ENCODE data around the gene PIH1D1.

DNA sequence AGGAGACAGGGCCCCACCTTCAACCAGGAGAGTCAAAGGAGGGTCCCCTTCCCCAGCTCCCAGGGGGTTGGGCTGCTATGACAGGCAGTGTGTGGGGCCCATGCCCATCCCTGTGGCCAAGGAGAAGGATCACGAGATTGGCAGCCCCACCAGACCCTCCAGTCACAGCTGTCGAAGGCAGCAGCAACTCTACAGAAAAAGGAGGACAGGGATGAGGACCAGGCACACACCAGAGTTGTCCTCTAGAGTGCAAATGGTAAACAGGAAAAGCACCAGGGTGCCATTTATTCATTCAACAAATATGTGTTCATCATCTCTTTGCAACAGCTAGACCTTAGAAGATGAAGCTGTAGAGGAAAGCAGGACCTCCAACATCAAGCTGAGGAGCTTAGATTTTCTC lies 32.4 kb downstream of the PIH1D1 start:
- TF ChIP-seq, protein P1, sequence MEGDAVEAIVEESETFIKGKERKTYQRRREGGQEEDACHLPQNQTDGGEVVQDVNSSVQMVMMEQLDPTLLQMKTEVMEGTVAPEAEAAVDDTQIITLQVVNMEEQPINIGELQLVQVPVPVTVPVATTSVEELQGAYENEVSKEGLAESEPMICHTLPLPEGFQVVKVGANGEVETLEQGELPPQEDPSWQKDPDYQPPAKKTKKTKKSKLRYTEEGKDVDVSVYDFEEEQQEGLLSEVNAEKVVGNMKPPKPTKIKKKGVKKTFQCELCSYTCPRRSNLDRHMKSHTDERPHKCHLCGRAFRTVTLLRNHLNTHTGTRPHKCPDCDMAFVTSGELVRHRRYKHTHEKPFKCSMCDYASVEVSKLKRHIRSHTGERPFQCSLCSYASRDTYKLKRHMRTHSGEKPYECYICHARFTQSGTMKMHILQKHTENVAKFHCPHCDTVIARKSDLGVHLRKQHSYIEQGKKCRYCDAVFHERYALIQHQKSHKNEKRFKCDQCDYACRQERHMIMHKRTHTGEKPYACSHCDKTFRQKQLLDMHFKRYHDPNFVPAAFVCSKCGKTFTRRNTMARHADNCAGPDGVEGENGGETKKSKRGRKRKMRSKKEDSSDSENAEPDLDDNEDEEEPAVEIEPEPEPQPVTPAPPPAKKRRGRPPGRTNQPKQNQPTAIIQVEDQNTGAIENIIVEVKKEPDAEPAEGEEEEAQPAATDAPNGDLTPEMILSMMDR (IDR thresholded peaks at IDR 0.05; ENCODE audit: poor library complexity, severe bottlenecking), result no peak
- TF ChIP-seq, protein P2, sequence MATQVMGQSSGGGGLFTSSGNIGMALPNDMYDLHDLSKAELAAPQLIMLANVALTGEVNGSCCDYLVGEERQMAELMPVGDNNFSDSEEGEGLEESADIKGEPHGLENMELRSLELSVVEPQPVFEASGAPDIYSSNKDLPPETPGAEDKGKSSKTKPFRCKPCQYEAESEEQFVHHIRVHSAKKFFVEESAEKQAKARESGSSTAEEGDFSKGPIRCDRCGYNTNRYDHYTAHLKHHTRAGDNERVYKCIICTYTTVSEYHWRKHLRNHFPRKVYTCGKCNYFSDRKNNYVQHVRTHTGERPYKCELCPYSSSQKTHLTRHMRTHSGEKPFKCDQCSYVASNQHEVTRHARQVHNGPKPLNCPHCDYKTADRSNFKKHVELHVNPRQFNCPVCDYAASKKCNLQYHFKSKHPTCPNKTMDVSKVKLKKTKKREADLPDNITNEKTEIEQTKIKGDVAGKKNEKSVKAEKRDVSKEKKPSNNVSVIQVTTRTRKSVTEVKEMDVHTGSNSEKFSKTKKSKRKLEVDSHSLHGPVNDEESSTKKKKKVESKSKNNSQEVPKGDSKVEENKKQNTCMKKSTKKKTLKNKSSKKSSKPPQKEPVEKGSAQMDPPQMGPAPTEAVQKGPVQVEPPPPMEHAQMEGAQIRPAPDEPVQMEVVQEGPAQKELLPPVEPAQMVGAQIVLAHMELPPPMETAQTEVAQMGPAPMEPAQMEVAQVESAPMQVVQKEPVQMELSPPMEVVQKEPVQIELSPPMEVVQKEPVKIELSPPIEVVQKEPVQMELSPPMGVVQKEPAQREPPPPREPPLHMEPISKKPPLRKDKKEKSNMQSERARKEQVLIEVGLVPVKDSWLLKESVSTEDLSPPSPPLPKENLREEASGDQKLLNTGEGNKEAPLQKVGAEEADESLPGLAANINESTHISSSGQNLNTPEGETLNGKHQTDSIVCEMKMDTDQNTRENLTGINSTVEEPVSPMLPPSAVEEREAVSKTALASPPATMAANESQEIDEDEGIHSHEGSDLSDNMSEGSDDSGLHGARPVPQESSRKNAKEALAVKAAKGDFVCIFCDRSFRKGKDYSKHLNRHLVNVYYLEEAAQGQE (IDR thresholded peaks at IDR 0.05; ENCODE audit: borderline replicate concordance), result no peak
- TF ChIP-seq POLR2AphosphoS5 (IDR thresholded peaks at IDR 0.05) (no peak), RAD21 (conservative IDR thresholded peaks at IDR 0.05) (no peak), EZH2 (IDR thresholded peaks at IDR 0.05; ENCODE audit: borderline replicate concordance, insufficient read depth, low read length, poor library complexity, severe bottlenecking) (no peak), MXI1 (conservative IDR thresholded peaks at IDR 0.05; ENCODE audit: poor library complexity, severe bottlenecking) (no peak)
